GM12892 (cell line): ENCODE results near the gene LCN12.

Experiments
- POLR2A ChIP-seq: IDR thresholded peaks from 2 replicates; pipeline ENCODE4 v1.6.1; 2011; ENCODE audit warnings: low read depth, low read length, control low read depth
- POLR2AphosphoS5 ChIP-seq: IDR thresholded peaks from 2 replicates; pipeline ENCODE4 v1.6.1; 2011; ENCODE audit warnings: low read depth, low read length, control low read depth

DNA sequence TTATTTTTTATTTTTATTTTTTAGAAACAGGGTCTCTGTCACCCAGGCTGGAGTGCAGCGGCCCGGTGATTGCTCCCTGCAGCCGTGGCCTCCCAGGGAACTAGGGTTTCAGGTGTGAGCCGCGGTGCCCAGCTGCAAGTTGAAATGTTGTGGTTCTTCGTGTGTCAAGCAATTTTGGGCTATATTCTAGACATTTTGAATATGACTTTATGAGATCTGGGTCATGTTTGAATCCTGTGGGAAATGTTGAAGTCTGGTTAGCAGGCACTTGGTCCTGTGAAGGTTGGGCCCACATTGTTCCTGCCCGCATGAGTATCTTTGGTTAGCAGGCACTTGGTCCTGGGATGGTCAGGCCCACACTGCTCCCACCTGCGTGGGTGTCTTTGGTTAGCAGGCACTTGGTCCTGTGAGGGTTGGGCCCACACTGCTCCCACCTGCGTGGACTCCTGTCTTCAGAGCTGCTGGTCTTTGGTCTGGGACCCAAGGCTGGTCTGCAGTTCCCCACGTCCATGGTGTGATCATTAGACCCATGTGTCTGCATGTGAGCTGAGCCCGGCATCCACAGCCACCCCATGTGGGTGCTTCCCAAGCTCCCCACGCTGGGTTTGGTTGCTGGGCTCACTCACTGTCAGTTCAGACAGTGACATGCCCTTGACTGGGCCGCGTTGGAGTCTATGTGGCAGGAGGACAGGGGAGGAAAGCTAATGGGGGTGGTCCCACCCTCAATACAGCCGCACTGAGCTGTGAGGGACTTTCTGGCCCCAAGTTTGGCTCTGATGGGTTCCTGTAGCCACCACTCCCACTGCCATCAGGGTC lies 14.7 kb upstream of the LCN12 start:
- TF ChIP-seq POLR2A: no peak
- TF ChIP-seq POLR2AphosphoS5: no peak
